Retina (tissue), 1 donor: ENCODE results near the gene RPP38.

Source experiments
- DNase-seq: peaks from one replicate; pipeline ENCODE4 v3.0.0-alpha.2; 2016

RPP38 gene

GRCh38 chr10:15113766-15114165 is 16.6 kb downstream of the RPP38 start:
- no peak for DNase-seq

DNA sequence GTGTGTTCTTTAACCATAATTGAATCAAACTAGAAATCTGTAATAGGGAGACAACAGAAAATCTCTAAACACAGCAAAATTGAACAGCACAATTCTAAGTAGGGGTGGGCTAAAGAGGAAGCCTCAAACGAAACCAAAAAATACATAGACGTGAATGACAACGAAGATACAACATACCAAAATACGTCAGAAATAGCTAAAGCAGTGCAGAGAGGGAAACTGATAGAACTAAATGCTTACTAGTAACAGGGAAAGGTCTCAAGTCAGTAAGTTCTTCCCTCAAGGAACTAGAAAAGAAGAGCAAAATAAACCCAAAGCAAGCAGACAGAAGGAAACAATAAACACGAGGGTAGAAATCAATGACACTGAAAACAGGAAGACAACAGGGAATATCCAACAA is 19.1 kb downstream of the RPP38 start:
- DNase-seq = no peak

DNA sequence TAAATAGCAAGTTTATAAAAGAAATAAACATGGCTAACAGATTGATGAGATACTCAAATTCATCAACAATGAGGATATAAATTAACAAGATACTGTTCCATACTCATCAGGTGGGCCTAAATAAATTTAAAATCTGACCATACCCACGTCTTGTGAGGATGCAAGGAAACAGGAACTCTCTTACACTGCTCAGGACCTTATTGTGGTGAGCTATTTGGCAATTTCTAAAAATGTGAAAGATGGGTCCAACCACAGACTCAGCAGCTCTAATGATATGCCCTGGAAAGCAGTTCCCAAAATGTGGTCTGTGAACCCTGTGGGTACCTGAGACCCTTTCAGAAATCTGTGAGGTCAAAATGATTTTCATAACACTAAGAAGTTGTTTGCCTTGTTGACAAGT is 21.5 kb downstream of the RPP38 start:
- no peak for DNase-seq

DNA sequence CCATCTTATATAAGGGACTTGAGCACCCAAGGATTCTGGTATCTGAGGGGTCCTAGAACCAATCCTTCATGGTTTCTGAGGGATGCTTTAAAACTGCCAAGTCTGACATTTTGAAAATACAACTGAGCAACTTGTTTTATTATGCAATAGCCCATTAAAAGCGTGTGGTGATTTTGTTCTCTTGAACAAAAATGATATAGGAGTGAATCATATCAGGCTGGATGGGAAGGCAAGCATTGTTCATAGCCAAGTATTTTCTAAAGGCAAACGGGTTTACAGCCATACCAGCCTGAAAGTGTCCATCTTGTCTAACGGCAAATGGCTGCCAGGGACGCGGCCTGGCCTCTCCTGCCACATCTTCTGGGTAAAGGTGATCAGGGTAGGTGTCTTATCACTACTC is 23.4 kb downstream of the RPP38 start:
- DNase-seq = no peak

DNA sequence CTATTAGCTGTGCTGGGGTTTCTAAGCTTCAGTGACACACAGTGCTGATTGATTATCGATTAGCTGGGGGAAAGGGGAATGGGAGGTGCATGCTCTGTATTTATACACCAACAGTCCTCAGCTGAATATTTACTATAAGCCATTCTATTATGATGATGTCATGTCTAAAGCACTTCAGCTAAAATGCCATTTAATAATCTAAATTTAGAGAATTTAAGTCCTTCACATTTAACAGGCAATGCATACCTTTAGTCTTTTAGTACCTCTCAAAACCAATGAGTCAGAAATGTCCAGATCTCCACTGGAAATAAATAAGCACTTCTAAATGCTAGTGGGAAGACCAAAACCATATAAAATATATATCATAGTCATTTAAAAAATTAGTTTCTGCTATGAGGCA is 24.6 kb downstream of the RPP38 start:
- DNase-seq = peak; percentile 17

DNA sequence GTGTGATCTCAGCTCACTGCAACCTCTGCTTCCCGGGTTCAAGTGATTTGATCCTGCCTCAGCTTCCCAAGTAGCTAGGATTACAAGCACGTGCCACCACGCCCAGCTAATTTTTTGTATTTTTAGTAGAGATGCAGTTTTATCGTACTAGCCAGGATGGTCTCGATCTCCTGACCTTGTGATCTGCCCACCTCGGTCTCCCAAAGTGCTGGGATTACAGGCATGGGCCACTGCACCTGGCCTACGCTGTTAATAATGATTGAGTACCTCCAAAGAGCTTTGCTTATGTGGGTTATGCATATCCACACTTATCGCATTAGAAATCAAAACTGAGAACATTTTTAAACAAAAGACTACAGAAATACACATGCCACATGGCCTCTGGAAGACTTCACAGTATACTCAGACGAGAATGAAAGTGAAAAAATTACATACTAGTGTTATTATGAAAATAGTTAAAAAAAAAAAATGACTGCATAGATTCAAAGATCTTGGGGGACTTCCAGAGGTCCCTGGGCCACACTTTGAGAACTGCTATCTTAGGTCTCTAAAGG is 25.4 kb downstream of the RPP38 start:
- no peak for DNase-seq

GRCh38 chr10:15123749-15124184 is 26.6 kb downstream of the RPP38 start:
- DNase-seq = no peak

DNA sequence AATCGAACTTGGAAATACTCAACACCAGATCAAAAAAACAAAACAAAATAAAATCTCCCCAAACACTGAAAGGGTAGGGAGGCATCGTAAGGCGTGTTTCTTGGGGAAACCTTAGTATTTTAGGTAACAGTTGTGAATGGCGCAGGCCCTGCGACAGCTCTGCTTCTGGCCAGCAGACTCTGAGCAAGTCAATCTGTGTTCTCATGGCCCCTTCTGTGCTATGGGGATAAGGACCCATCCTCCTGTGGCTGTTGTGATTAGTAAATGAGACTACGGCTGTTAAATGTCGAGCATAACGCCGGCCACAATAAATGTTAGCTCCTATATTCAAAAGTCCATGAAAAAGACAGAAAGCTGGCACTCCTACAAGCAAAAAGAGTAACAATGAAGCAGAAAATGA is 27.0 kb downstream of the RPP38 start:
- DNase-seq = no peak

DNA sequence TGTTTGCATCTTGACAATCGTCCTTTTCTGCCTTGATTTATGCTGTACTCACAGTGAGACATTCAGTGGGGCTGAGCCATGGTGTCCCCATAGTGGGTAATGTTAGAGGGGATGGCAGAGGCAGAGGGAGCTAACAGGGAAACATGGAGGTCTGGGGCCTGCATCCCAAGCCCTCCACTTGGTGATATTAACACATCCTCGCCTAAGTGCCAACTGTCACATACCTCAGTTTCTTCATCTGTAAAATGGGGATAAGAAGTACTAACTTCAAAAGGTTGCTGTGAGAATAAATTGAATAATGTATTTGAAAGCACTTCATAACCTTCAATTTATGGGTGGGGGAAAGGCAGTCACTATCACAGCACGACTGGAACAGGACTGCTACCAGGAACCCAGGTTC is 27.8 kb downstream of the RPP38 start:
- no peak for DNase-seq

- no peak for DNase-seq
Measured at GRCh38 chr10:15131330-15131729, 34.2 kb downstream of the RPP38 start.

- DNase-seq = no peak
Measured at GRCh38 chr10:15136129-15137035, 39.2 kb downstream of the RPP38 start.

DNA sequence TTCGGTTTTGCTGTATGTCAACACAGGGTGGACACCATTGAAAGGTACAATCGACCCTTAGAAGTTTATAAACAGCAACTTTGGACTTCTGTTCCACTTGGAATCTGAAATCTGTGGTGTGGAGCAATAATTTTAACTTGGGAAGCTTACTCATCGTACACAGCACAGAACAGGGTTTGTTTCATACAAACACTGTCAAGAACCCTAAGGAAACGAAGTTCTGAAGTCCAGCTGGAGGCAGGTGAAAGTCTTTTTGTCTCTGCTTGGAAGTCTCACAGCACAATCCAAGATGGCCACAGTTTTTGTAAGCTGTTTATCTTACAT is 39.8 kb downstream of the RPP38 start:
- DNase-seq = no peak

DNA sequence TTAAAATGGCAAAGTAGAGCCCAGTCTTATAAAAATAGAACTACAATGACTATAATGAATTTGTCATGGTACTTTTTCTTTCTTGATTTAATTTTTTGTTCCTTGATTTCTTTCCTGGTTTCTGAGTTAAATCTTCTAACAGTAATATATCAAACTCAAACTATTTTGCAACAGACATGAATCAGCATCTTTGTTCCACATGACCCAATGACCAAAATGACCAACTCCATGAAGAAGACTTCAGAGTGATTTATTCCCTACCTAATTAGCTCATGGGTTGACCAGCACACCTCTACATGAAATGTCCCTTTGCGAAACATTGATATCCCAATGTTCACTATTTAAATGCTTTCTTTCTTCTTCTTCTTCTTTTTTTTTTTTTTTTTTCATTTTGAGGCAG is 40.5 kb downstream of the RPP38 start:
- no peak for DNase-seq

- DNase-seq = peak; percentile 14
Measured at GRCh38 chr10:15140698-15141097, 43.5 kb downstream of the RPP38 start.

GRCh38 chr10:15141136-15142054 is 44.2 kb downstream of the RPP38 start:
- DNase-seq = peak; percentile 51

DNA sequence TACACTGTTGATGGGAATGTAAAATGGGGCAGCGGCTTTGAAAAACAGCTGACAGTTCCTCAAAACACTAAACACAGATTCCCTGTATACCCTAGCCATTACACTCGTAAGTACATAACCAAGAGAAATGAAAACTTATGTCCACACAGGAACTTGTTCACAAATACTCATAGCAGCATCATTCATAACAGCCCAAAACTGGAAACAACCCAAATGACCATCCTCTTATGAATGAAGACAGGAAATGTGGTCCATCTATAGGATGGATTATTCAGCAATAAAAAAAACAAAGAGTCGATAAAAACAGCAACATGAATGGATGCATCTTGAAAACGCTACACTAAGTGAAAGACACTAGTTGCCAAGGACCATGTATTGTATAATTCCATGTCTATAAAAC is 47.6 kb downstream of the RPP38 start:
- DNase-seq = no peak

DNA sequence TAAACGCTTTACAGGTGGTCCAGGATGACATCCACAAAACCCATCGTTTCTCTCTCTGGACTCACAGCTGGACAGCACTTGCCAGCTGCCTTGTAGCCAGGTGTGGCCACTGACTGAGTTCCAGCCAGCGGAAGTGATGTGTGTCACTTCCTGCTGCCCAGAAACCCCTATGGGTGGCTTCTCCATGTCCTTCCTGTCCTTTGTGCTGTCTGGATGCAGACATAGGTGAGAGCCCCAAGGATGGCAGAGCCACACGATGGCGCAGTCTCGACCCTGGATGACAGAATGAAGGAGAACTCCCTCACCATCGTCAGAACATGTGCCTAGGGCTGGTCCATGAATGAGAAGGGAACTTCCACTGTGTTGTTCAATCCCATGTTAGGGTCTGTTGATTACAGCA is 49.2 kb downstream of the RPP38 start:
- no peak for DNase-seq

DNA sequence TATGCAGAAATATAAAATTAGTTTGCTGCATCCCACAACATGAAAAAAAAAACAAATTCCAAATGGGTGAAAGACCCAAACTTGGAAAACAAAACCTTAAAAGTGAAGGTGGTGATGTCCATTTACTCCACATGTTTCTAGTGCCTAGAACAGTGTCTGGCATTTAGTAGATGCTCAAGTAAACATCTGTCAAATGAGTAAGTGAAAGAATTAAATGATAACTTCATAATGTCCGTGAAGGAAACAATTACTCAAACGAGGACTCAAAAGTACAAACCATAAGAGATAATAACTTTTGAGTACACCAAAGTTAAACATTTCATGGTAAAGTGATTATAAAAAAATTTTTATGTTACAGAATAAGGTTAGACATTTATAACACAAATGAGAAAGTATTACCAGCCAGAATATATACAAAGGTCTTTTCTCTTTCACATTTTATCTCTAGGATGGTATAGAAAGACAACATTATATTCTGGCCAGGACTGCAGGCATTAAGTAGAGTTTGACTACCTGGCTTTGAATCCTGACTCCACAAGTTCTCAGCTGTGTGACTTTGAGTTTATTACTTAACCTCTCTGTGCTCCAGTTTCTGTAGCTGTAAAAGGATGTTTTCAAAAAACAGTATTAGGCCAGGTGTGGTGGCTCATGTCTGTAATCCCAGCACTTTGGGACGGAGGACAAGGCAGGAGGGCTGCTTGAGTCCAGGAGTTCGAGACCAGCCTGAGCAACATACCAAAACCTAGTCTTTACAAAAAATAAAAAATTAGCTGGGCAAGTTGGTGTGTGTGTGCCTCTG is 50.6 kb downstream of the RPP38 start:
- DNase-seq = no peak

- DNase-seq = no peak
Measured at GRCh38 chr10:15149042-15149771, 52.1 kb downstream of the RPP38 start.

DNA sequence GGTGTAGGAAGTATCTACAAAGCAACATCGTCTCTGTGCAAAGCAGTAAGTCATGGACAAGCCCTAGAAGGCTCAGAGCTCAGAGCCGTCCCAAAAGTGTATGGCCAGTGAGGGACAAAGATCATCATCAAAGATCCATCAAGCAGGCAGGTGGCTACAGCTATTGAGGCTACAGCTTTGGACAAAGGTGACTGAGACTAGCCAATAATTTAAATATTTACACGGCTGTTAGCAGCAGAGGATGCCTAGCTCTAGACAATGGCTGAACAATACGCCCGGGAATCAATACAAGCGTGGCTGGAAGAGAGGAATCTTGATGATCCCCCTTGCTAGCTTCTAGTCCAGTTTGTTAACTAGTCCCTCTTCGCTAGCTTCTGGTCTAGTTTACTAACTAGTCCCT is 53.4 kb downstream of the RPP38 start:
- no peak for DNase-seq

- no peak for DNase-seq
Measured at GRCh38 chr10:15152556-15152955, 55.4 kb downstream of the RPP38 start.
